Measurements from ENCODE around the gene ENTHD1. TPM values are rescaled to one million over a fixed set of nuclear protein-coding genes. Genes with fewer than 3 reads are reported as not detected.

Gene ENTHD1
- total and polyA plus RNA-seq, 2 of the 8 experiments (the other 6 are each of a cell fraction or from before 2014, with no cell fraction given) = not detected

- H2AK5ac ChIP-seq (ENCODE audit: low read depth, low read length) = no peak overlapping the region
- H4K5ac ChIP-seq (ENCODE audit: insufficient read length, low read depth, low read length) = no peak overlapping the region
- H3K23me2 ChIP-seq (ENCODE audit: low read depth, low read length) = no peaks in the 10 kb centered on the region
- H3K18ac ChIP-seq (ENCODE audit: extremely low read depth, low read length) = no peak overlapping the region
- H3K36me3 ChIP-seq (ENCODE audit: control insufficient read depth in 2 of 4, insufficient read depth in 4 of 4, low read length in 3 of 4) = no peaks in the 10 kb centered on the region
- H3K4ac ChIP-seq (replicated peaks; ENCODE audit: insufficient read length, low read depth, low read length) = no peak overlapping the region
- H4K91ac ChIP-seq (replicated peaks; ENCODE audit: insufficient read length, low read length) = no peak overlapping the region
- H2BK5ac ChIP-seq (ENCODE audit: low read depth, low read length) = no peak overlapping the region
- no peaks in the 10 kb centered on the region for H3K79me2 ChIP-seq (ENCODE audit: control insufficient read depth in 1 of 2, insufficient read depth in 2 of 2, low read length in 2 of 2)
- H3K4me1 ChIP-seq (replicated peaks in 1 of 4; ENCODE audit: control insufficient read depth in 3 of 4, insufficient read depth in 4 of 4, low read length in 3 of 4) = peaks cover 0 to 2% (median 0%) of the 10 kb centered on the region in 4 experiments; a peak in 2 of 7 replicates
- H2BK12ac ChIP-seq (ENCODE audit: low read depth, low read length) = no peak overlapping the region
- no peak overlapping the region for H3K27ac ChIP-seq (ENCODE audit: low read depth, low read length)
- no peak overlapping the region for H2AFZ ChIP-seq (ENCODE audit: low read length)
- H4K20me1 ChIP-seq (replicated peaks in 1 of 2; ENCODE audit: control insufficient read depth in 1 of 2, insufficient read depth in 2 of 2, low read length in 2 of 2) = no peaks in the 10 kb centered on the region
- H3K14ac ChIP-seq (ENCODE audit: insufficient read length) = no peak overlapping the region
- H2BK20ac ChIP-seq (ENCODE audit: low read length) = no peak overlapping the region
- 90% methylated on average over 8 of the region's 8 CpGs; no CpG with 5 or more reads in 1 of the 2 experiments for WGBS, 2 experiments (ENCODE audit: extremely low coverage in 1 of 2, insufficient coverage in 1 of 2, insufficient read length in 1 of 2, insufficient replicate concordance in 2 of 2, low coverage in 1 of 2, low lambda C conversion rate in 2 of 2, missing lambda C conversion rate in 1 of 2)
- ChIA-PET CTCF (ENCODE audit: partially characterized antibody) (interaction anchor here (0.6 to 10.1 kb wide), 15 partner anchors 10 to 194 kb away, joined by 3 to 119 read pairs (median 3); no protein-coding TSS in a partner anchor), POLR2A (ENCODE audit: partially characterized antibody) (no interaction called here)
- no peak overlapping the region for H3K9ac ChIP-seq (replicated peaks in 1 of 4; ENCODE audit: extremely low read depth in 1 of 4, low read depth in 3 of 4, low read length in 3 of 4)
- no peak overlapping the region for H3K4me3 ChIP-seq (ENCODE audit: extremely low read depth in 1 of 4, insufficient read depth in 2 of 4, low read depth in 3 of 4, low read length in 4 of 4)
- DNase-seq (ENCODE audit: low read depth in 1 of 2, low spot score in 2 of 2) = no peak
- no peak for TF ChIP-seq E2F6 (IDR thresholded peaks at IDR 0.05)
- TF ChIP-seq CBX5 (IDR thresholded peaks at IDR 0.05; ENCODE audit: low read depth, low read length) = no peak
- no peak for TF ChIP-seq TAF1 (IDR thresholded peaks at IDR 0.05; ENCODE audit: low read depth, low read length)
- FAIRE-seq = no peak
- H4K8ac ChIP-seq (ENCODE audit: extremely low read depth, insufficient read depth, low read length) = no peak overlapping the region
- H3K56ac ChIP-seq (replicated peaks; ENCODE audit: insufficient read length, low read depth, low read length) = no peak overlapping the region
- no peak overlapping the region for H3K23ac ChIP-seq (ENCODE audit: insufficient read length)
- H3K9me3 ChIP-seq (ENCODE audit: insufficient read depth in 2 of 2, low read depth in 1 of 2, low read length in 1 of 2) = no peaks in the 10 kb centered on the region
- peaks cover 0 to 2% (median 0%) of the 10 kb centered on the region in 4 experiments; a peak in 1 of 7 replicates for H3K27me3 ChIP-seq (replicated peaks in 1 of 4; ENCODE audit: control insufficient read depth in 3 of 4, extremely low read depth in 1 of 4, insufficient read depth in 3 of 4, low read length in 3 of 4)
- H2BK15ac ChIP-seq (ENCODE audit: low read length) = no peak overlapping the region
- H3K4me2 ChIP-seq (ENCODE audit: insufficient read depth in 1 of 2, low read depth in 2 of 2, low read length in 2 of 2) = no peak overlapping the region
- no peaks in the 10 kb centered on the region for H3K79me1 ChIP-seq (ENCODE audit: low read depth, low read length)
- no peak overlapping the region for H2BK120ac ChIP-seq (replicated peaks; ENCODE audit: low read depth, low read length)
Measured at GRCh38 chr22:39925909-39926679, 32.5 kb upstream of the ENTHD1 start.

Data from H1 (cell line).